ENCODE data around the gene CES4A.
"Not testable (repeated sequence)": the region's sequence is repeated elsewhere in the genome, so short reads cannot be mapped to it uniquely, and the experiment has no call there.

The CES4A gene

GRCh38 chr16:66988197-66988788, at the start of gene CES4A:
TSS of gene CES4A (plus strand) at chr16:66988589. CDS start at chr16:66988773, 184 bp downstream.
- DNase-seq (ENCODE audit: low read depth), result no peak

GRCh38 chr16:66939366-66939765, 49.0 kb upstream of the CES4A start:
- DNase-seq (ENCODE audit: low read depth), result no peak

- no peak for DNase-seq (ENCODE audit: low read depth)
Measured at GRCh38 chr16:66940236-66940635, 48.2 kb upstream of the CES4A start.

GRCh38 chr16:66942981-66943380, 45.4 kb upstream of the CES4A start:
- DNase-seq (ENCODE audit: low read depth), result no peak

- no peak for DNase-seq (ENCODE audit: low read depth)
Measured at GRCh38 chr16:66943426-66944053, 44.8 kb upstream of the CES4A start.

- no peak for DNase-seq (ENCODE audit: low read depth)
Measured at GRCh38 chr16:66944054-66944441, 44.3 kb upstream of the CES4A start.

GRCh38 chr16:66944971-66945370, 43.4 kb upstream of the CES4A start:
- DNase-seq (ENCODE audit: low read depth), result not testable (repeated sequence)

GRCh38 chr16:66945939-66946338, 42.5 kb upstream of the CES4A start:
- DNase-seq (ENCODE audit: low read depth), result no peak

GRCh38 chr16:66946541-66946940, 41.8 kb upstream of the CES4A start:
- no peak for DNase-seq (ENCODE audit: low read depth)

- DNase-seq (ENCODE audit: low read depth), result no peak
Measured at GRCh38 chr16:66946974-66947301, 41.5 kb upstream of the CES4A start.

- DNase-seq (ENCODE audit: low read depth), result peak; percentile 72
Measured at GRCh38 chr16:66947302-66948065, 40.9 kb upstream of the CES4A start.

GRCh38 chr16:66948134-66948836, 40.1 kb upstream of the CES4A start:
- DNase-seq (ENCODE audit: low read depth), result no peak

- no peak for DNase-seq (ENCODE audit: low read depth)
Measured at GRCh38 chr16:66948837-66949225, 39.6 kb upstream of the CES4A start.

- DNase-seq (ENCODE audit: low read depth), result no peak
Measured at GRCh38 chr16:66949472-66949871, 38.9 kb upstream of the CES4A start.

- no peak for DNase-seq (ENCODE audit: low read depth)
Measured at GRCh38 chr16:66950437-66950836, 38.0 kb upstream of the CES4A start.

- DNase-seq (ENCODE audit: low read depth), result no peak
Measured at GRCh38 chr16:66950971-66951790, 37.2 kb upstream of the CES4A start.

GRCh38 chr16:66952430-66953110, 35.8 kb upstream of the CES4A start:
- no peak for DNase-seq (ENCODE audit: low read depth)

GRCh38 chr16:66953462-66954096, 34.8 kb upstream of the CES4A start:
- no peak for DNase-seq (ENCODE audit: low read depth)

GRCh38 chr16:66954097-66954659, 34.2 kb upstream of the CES4A start:
- peak; percentile 58 for DNase-seq (ENCODE audit: low read depth)

GRCh38 chr16:66955363-66956153, 32.8 kb upstream of the CES4A start:
- DNase-seq (ENCODE audit: low read depth), result not testable (repeated sequence)

Measured in fibroblast of the conjunctiva (primary cell).